Sigmoid colon (tissue), 7 donors: Measurements from ENCODE around the gene SLC5A9. TPM values are rescaled to one million over a fixed set of nuclear protein-coding genes. Genes with fewer than 3 reads are reported as not detected.

ENCODE experiments used
- DNase-seq: peaks from one replicate; pipeline ENCODE4 v3.0.0-alpha.2; 2019
- H3K27ac ChIP-seq, 4 donors: fragments of 200-600 bp; sonication (generic); one replicate each; pipeline ENCODE4 v1.5.1; 2016 to 2019; ENCODE audit warnings: mild to moderate bottlenecking in 1 of 4
- H3K27me3 ChIP-seq, 3 donors: fragments of 200-600 bp; sonication (generic); one replicate each; pipeline ENCODE4 v1.5.1; 2019; ENCODE audit warnings: mild to moderate bottlenecking in 1 of 3
- H3K36me3 ChIP-seq, 4 donors: fragments of 200-600 bp; sonication (generic); one replicate each; pipeline ENCODE4 v1.5.1; 2016 to 2019
- H3K4me1 ChIP-seq, 4 donors: fragments of 200-600 bp; sonication (generic); one replicate each; pipeline ENCODE4 v1.5.1; 2017 to 2019
- H3K4me3 ChIP-seq, 4 donors: fragments of 200-600 bp; sonication (generic); one replicate each; pipeline ENCODE4 v1.5.1; 2017 to 2019; ENCODE audit warnings: mild to moderate bottlenecking in 2 of 4, moderate library complexity in 1 of 4
- H3K9me3 ChIP-seq, 4 donors: fragments of 200-600 bp in 3 of 4; sonication (generic) in 3 of 4; one replicate each; pipeline versions ENCODE4 v1.5.1 to v1.6.1; 2013 to 2019
- EP300 ChIP-seq, 4 donors: sonication (generic); formaldehyde crosslinking; IDR thresholded peaks; one replicate each; pipeline ENCODE4 v1.6.1; 2017; ENCODE audit warnings: antibody characterized with exemption in 4 of 4
- POLR2A ChIP-seq, 2 donors: fragments of 450-650 bp; IDR thresholded peaks; one replicate each; pipeline ENCODE4 v1.6.1; 2016; ENCODE audit warnings: antibody characterized with exemption in 2 of 2, mild to moderate bottlenecking in 2 of 2, moderate library complexity in 2 of 2
- POLR2AphosphoS5 ChIP-seq, 4 donors: sonication (generic); formaldehyde crosslinking; IDR thresholded peaks; one replicate each; pipeline ENCODE4 v1.6.1; 2017; ENCODE audit warnings: antibody characterized with exemption in 4 of 4
- WGBS, 2 donors: extraction: QIAGEN DNeasy Blood & Tissue Kit; methylation state at CpG; one replicate each; pipeline ENCODE4 v1.1.7; 2013; 5-methylcytosine and 5-hydroxymethylcytosine counted together
- intact Hi-C: fragments of 100-400 bp; cut with DNase I; formaldehyde crosslinking; loops from one replicate; pipeline ENCODE4 v1.15.1; 2023
- polyA plus RNA-seq, 3 donors: library from polyadenylated mRNA; stranded (reverse); fragments of 200-250 nt; gene quantifications; one replicate each; pipeline ENCODE4 v1.2.3, GENCODE V29; 2013
- total RNA-seq, 4 donors: library from RNA; depleted of rRNA; stranded (reverse); fragments of >200 nt; gene quantifications; one replicate each; pipeline ENCODE4 v1.1.0, GENCODE V29; 2016
- TF ChIP-seq, protein P1 (sequence below), 4 experiments: fragments of 450-650 bp in 3 of 4; fragments of 200-600 bp in 1 of 4; IDR thresholded peaks; one replicate each; pipeline ENCODE4 v1.5.1; 2016 to 2019; ENCODE audit warnings: antibody characterized with exemption in 4 of 4, mild to moderate bottlenecking in 3 of 4, moderate library complexity in 2 of 4
- donor health status: healthy with polysubstance abuse.
- donor health status: Bipolar disorder and iron deficiency.
- donor health status: healthy.

SLC5A9 gene
- total RNA-seq (not detected), polyA plus RNA-seq (1 to 10 TPM in 1 of 3 donors, under 1 TPM in 1, not detected in 1; 0.69 to 1.5 TPM)

DNA sequence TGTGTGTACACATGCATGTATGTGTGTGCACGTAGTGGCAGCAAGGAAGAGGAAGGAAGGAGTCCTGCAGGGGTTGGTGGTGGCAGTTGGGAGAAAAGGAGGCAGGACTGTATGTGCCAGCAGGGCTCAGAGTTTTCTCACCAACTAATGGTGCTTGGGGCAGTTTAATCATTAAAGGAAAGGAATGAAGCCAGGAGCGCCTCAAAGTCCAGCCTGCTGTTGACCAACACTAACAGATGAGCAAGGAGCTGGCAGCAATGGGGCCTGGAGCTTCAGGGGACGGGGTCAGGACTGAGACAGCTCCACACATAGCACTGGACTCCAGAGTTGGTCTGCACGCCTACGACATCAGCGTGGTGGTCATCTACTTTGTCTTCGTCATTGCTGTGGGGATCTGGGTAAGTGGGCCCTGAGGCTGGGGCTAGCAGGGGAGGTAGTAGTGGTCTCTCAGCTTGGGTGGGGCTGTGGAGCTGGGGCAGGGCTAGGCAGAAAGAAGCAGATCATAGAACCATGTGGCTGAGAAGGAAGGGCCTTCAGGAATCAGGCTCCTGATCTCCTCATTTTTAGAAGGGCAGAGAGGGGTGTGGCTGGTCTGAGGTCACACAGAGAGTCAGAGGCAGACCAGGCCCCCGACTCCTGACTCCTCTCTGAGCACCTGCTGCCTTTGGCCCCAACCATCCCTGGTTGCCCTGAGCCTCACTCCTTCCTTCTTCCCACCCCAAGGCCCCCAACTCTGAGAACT lies at the start of gene SLC5A9:
TSS of gene SLC5A9 (plus strand) at position 216 of the 742 bp plus-strand sequence. CDS start at position 237, 21 bp downstream.
- 61 to 78% methylated on average over 8 of the region's 8 CpGs for WGBS, 2 donors

DNA sequence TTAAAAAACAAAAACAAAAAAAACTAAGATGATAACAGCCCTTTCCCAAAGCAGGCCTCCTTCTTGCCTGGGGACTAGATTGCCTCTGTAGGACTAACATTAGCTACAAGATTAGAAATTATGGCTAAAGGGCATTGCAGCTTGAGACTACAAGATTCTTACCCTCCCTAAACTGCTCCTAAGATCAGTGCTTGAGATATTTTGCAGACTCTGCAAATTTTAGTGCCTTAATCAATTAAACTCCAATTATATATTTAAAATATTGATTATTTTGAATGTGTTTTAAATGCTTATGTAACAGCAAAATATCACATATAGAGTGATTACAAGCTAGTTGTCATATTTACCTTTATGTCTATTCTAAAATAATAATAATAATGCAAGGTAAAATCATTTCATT lies 47.4 kb upstream of the SLC5A9 start:
- Histone ChIP-seq H3K36me3 (no peaks in the 10 kb centered on the region), H3K27me3 (no peaks in the 10 kb centered on the region), H3K9me3 (no peaks in the 10 kb centered on the region), H3K27ac (no peak overlapping the region), H3K4me1 (no peaks in the 10 kb centered on the region), H3K4me3 (no peak overlapping the region)
- TF ChIP-seq, protein P1, sequence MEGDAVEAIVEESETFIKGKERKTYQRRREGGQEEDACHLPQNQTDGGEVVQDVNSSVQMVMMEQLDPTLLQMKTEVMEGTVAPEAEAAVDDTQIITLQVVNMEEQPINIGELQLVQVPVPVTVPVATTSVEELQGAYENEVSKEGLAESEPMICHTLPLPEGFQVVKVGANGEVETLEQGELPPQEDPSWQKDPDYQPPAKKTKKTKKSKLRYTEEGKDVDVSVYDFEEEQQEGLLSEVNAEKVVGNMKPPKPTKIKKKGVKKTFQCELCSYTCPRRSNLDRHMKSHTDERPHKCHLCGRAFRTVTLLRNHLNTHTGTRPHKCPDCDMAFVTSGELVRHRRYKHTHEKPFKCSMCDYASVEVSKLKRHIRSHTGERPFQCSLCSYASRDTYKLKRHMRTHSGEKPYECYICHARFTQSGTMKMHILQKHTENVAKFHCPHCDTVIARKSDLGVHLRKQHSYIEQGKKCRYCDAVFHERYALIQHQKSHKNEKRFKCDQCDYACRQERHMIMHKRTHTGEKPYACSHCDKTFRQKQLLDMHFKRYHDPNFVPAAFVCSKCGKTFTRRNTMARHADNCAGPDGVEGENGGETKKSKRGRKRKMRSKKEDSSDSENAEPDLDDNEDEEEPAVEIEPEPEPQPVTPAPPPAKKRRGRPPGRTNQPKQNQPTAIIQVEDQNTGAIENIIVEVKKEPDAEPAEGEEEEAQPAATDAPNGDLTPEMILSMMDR (IDR thresholded peaks at IDR 0.05): no peak
- TF ChIP-seq POLR2AphosphoS5 (IDR thresholded peaks at IDR 0.05): no peak
- TF ChIP-seq POLR2A (IDR thresholded peaks at IDR 0.05): no peak
- TF ChIP-seq EP300 (IDR thresholded peaks at IDR 0.05): no peak
- DNase-seq: no peak
- intact Hi-C loops: no loop called here

More for the DNA sequence above, at the start of gene SLC5A9:
- no peak for DNase-seq
- peaks cover 0 to 14% (median 3%) of the 10 kb centered on the region in 3 donors for H3K27me3 ChIP-seq
- TF ChIP-seq POLR2A (IDR thresholded peaks at IDR 0.05): no peak
- TF ChIP-seq, protein P1 (IDR thresholded peaks at IDR 0.05): no peak
- no peak within 1 kb of the TSS for H3K27ac ChIP-seq
- no peak within 1 kb of the TSS for H3K4me3 ChIP-seq
- H3K4me1 ChIP-seq: no peaks in the 10 kb centered on the region
- intact Hi-C loops: no loop called here
- no peaks in the 10 kb centered on the region for H3K9me3 ChIP-seq
- no peaks in the 10 kb centered on the region for H3K36me3 ChIP-seq

DNA sequence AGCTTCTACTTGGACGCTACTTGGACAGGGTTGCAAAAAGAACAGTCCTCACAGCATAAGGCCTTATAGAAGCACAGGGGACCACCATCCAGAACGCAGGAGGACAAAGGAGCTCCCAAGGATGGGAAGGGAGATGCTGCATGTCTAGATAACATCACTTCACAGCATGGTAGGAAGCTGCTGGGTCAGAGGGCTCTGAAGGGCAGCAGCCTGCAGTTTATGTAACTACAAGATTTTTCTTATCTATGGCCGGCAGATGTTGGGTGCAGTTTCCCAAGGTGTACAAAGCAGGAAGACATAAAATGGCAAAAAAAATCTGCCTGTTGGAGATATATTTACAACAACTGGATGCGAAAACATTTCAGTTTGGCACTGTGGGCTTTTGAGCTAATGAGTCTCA lies 45.3 kb upstream of the SLC5A9 start:
- Histone ChIP-seq H3K27me3 (no peaks in the 10 kb centered on the region), H3K36me3 (no peaks in the 10 kb centered on the region), H3K4me3 (no peak overlapping the region), H3K27ac (no peak overlapping the region), H3K9me3 (no peaks in the 10 kb centered on the region), H3K4me1 (no peaks in the 10 kb centered on the region)
- peak in 1 of 4 donors; percentile 33 for TF ChIP-seq POLR2AphosphoS5 (IDR thresholded peaks at IDR 0.05)
- TF ChIP-seq, protein P1 (IDR thresholded peaks at IDR 0.05): no peak
- no peak for DNase-seq
- WGBS, 2 donors: 38 to 41% methylated on average over 4 of the region's 4 CpGs
- intact Hi-C loops: no loop called here

DNA sequence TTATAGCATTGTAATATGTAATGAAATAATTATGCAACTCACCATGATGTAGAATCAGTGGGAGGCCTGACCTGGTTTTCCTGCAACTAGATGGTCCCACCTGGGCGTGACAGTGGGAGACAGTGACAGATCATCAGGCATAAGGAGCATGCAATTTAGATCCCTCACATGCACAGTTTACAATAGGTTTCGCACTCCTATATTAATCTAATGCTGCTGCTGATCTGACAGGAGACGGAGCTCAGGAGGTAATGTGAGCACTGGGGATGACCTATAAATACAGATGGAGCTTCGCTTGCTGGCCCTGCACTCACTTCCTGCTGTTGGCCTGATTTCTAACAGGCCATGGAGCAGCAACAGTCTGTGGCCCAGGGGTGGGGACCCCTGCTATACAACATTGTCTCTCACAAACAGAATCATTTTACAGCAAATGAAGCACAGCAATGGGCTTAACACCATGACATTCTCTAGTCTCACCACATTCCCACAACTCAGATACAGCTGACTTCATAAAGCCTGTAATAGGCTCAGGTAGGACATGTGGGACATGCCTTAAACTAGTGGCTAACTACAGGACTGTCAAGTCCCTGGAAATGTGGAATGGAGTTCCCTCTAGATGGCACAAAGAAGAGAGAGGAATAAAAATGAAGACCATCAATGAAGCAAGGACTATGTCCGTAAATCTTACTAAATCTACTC lies 40.7 kb upstream of the SLC5A9 start:
- intact Hi-C loops: no loop called here

More for the DNA sequence above, 40.7 kb upstream of the SLC5A9 start:
- Histone ChIP-seq H3K36me3 (no peaks in the 10 kb centered on the region), H3K4me3 (no peak overlapping the region), H3K27ac (no peak overlapping the region), H3K9me3 (no peaks in the 10 kb centered on the region), H3K27me3 (no peaks in the 10 kb centered on the region), H3K4me1 (no peaks in the 10 kb centered on the region)
- no peak for TF ChIP-seq POLR2A (IDR thresholded peaks at IDR 0.05)
- no peak for TF ChIP-seq EP300 (IDR thresholded peaks at IDR 0.05)
- TF ChIP-seq, protein P1 (IDR thresholded peaks at IDR 0.05): no peak
- no peak for TF ChIP-seq POLR2AphosphoS5 (IDR thresholded peaks at IDR 0.05)
- 89 to 92% methylated on average over 5 of the region's 5 CpGs for WGBS, 2 donors
- DNase-seq: no peak
